Nephron (organoid): ENCODE results near the gene NRM.

Experiments
- H3K27ac Mint-ChIP-seq, 3 experiments: 2 replicates each; pipeline ENCODE4 v1.8.0; 2020; ENCODE audit warnings: mixed read lengths in 3 of 3, mild to moderate bottlenecking in 2 of 3, moderate library complexity in 1 of 3
- H3K27me3 Mint-ChIP-seq: 2 replicates; pipeline ENCODE4 v1.8.0; 2021; ENCODE audit warnings: low read depth, mild to moderate bottlenecking, moderate library complexity, mixed read lengths
- H3K36me3 Mint-ChIP-seq: 2 replicates; pipeline ENCODE4 v1.8.0; 2020; ENCODE audit warnings: low read depth, mixed read lengths
- H3K4me1 Mint-ChIP-seq: 2 replicates; pipeline ENCODE4 v1.8.0; 2020; ENCODE audit warnings: mixed read lengths
- H3K4me3 Mint-ChIP-seq, 3 experiments: 2 replicates each; pipeline ENCODE4 v1.8.0; 2020; ENCODE audit warnings: mild to moderate bottlenecking in 3 of 3, mixed read lengths in 3 of 3, moderate library complexity in 2 of 3
- H3K9me3 Mint-ChIP-seq: 2 replicates; pipeline ENCODE4 v1.8.0; 2020; ENCODE audit warnings: mixed read lengths
- CTCF ChIP-seq, 3 experiments: fragments of 200-600 bp; sonication (generic); IDR thresholded peaks; one replicate each; pipeline ENCODE4 v1.5.0; 2021; ENCODE audit warnings: antibody characterized with exemption in 3 of 3; ENCODE audit not compliant: unreplicated experiment in 3 of 3

NRM gene

DNA sequence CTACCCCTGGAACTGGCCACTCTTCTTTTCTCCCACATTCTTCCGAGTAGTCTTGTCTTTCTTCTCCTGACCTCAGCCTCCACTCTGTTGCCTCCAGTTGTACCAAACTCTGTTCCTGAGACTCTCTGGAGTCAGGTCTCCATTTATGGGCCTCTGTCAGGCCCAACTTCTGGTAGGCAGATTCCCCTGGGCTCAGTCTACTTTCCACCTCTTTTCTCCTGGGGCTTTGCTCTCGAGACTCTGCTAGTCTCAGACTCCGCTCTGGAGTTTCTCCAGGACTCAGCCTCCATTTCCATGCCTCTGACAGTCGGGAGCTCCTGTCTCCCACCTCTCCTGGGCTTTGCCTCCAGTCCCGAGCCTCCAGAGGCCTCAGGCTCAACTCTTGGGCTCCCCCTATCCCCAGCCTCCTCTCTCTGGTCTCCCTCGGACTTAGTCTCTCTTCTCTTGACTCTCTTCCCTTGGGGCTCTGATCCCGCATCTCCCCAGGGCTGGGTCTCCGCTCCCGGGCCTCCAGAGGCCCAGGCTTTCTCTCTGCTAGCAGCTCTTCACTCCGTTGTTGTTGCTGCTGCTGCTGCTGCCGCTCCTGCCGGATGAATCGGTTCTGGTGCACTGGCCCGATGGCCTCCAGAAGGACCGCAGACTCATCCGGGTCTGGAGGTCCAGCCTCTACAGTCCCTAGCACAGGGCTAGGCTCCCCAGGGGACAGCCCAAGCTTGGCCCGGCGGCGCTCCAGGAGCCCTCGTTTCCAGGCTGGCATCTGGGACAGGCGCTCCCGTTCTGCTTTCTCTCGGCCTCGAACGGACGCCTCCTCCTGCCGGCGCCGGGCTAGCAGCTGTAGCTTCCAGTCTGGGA, 5.4 kb downstream of the NRM start:
- Mint-ChIP-seq H3K36me3 (peaks cover 9% of the 10 kb centered on the region), H3K27ac (peak overlapping the region; percentile 81 to 94 (median 89))
- TF ChIP-seq CTCF (IDR thresholded peaks at IDR 0.05; ENCODE audit: unreplicated experiment in 3 of 3): no peak

DNA sequence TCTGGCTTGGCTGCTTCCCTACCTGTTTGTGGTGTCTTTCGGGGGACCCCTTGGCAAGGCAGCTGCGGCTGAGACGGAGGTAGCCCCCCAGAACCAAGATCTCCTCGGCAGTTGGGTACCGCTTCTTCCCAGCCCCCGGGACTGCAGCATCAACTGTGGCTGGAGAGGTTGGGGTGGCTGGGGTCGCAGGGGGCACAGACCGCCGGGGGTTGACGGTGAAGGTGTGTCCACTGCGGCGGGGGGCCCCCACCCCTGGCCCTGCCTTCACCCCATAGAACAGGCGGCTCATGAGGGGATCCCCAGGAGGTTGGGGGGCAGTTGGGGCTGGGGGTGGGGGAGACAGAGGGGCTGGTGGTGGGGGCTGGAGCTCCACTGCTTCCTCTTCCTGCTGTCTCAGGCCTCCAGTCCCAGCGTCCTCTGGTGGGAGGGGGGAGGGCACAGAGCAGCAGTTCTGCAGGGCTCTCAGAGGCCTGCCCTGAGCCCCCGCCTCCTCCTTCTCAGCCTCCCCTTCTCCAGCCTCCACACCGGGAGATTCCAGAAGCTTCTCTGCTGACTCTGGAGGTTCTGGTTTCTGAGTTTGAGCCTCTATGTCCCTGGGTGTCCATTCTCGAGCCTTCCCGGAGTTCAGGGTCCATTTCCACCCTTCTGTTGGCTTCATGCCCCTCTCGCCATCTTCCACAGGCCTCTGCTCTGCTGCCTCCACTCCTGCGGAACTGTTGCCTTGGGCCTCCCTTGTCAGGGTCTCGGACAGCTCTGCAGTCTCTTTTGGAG, 6.2 kb downstream of the NRM start:
- no peaks in the 10 kb centered on the region for H3K9me3 Mint-ChIP-seq
- peaks cover 16% of the 10 kb centered on the region for H3K36me3 Mint-ChIP-seq
- H3K27ac Mint-ChIP-seq: peak overlapping the region; percentile 81 to 94 (median 89)
- peak overlapping the region; percentile 96 to 98 (median 97) for H3K4me3 Mint-ChIP-seq
- H3K27me3 Mint-ChIP-seq: peaks cover 3% of the 10 kb centered on the region
- H3K4me1 Mint-ChIP-seq: peaks cover 81% of the 10 kb centered on the region
- TF ChIP-seq CTCF (IDR thresholded peaks at IDR 0.05; ENCODE audit: unreplicated experiment in 3 of 3): no peak

More for the DNA sequence above, 5.4 kb downstream of the NRM start:
- Mint-ChIP-seq H3K9me3 (no peaks in the 10 kb centered on the region), H3K27me3 (peaks cover 3% of the 10 kb centered on the region), H3K4me1 (peaks cover 81% of the 10 kb centered on the region), H3K4me3 (peak overlapping the region; percentile 96 to 98 (median 97))

DNA sequence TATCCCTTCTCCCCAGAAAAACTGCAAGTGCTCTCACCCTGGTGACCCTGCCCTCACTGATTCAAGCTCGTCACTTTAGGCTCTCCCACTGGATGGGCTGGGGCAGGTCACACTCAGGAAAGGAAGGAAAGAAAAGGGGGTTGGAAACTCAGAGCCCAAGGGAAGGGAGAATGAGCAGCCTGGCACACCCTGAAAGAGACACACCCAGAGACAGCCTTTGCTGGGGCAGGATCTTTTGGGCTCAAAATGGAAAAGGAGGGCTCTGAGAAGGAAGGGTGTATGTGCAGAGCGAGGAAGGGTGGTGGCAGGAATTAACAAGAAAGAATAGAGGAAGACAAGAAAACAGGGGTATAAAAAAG, 6.8 kb downstream of the NRM start:
- Mint-ChIP-seq H3K4me3 (peak overlapping the region; percentile 82 to 89 (median 89)), H3K9me3 (no peaks in the 10 kb centered on the region), H3K27me3 (peaks cover 1% of the 10 kb centered on the region), H3K4me1 (peaks cover 81% of the 10 kb centered on the region), H3K27ac (peak overlapping the region; percentile 53 to 81 (median 61)), H3K36me3 (peaks cover 22% of the 10 kb centered on the region)
- no peak for TF ChIP-seq CTCF (IDR thresholded peaks at IDR 0.05; ENCODE audit: unreplicated experiment in 3 of 3)

DNA sequence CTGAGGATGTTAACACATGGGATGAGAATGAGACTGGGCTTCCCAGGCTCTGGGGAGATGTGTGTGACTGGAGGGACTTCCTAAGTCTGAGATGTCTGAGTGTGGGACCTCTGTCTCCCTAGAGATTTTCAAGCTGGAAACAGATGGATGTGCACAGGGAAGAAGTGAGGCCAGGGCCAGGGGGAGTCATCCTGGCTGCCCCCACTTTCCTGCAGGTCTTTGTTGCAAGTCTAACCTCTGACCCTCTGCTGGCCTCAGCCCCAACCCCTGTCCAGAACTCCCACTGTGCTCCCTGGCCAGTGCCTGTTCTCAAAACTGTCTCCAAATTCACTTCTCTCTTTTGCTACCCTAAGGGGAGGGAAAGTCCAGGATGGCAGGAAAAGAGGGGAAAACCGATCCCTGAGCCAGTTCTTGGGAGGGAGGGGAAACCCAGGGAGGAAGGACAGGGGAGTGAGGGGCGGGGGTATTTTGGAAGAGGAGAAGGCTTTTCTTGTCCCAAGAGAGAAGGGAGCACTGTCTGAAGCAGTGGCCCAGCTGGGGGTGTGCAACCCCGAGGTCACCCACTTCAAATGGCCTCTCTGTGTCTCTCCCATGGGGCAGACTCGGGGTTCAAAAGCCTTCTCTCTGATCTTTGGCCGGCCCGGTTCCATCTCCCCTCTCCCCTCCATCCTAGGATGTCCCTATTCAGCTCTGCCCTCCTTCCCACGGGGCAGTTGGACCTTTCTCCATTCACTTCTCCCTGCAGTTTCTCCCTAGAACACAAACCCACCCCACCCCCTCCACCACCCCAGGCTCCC, 7.4 kb downstream of the NRM start:
- H3K4me1 Mint-ChIP-seq: peaks cover 77% of the 10 kb centered on the region
- peak overlapping the region; percentile 53 to 82 (median 62) for H3K27ac Mint-ChIP-seq
- H3K9me3 Mint-ChIP-seq: no peaks in the 10 kb centered on the region
- H3K36me3 Mint-ChIP-seq: peaks cover 25% of the 10 kb centered on the region
- peak overlapping the region; percentile 82 to 89 (median 89) for H3K4me3 Mint-ChIP-seq
- no peak for TF ChIP-seq CTCF (IDR thresholded peaks at IDR 0.05; ENCODE audit: unreplicated experiment in 3 of 3)
- H3K27me3 Mint-ChIP-seq: no peaks in the 10 kb centered on the region

GRCh38 chr6:30682143-30683117, 8.4 kb downstream of the NRM start:
- no peaks in the 10 kb centered on the region for H3K27me3 Mint-ChIP-seq
- no peak for TF ChIP-seq CTCF (IDR thresholded peaks at IDR 0.05; ENCODE audit: unreplicated experiment in 3 of 3)
- H3K9me3 Mint-ChIP-seq: no peaks in the 10 kb centered on the region

More at GRCh38 chr6:30682143-30683117, 8.4 kb downstream of the NRM start:
- Mint-ChIP-seq H3K36me3 (peaks cover 25% of the 10 kb centered on the region), H3K4me3 (peak overlapping the region; percentile 82 to 89 (median 89)), H3K27ac (peak overlapping the region; percentile 53 to 82 (median 62)), H3K4me1 (peaks cover 67% of the 10 kb centered on the region)
